Mucosa of stomach (tissue), 1 donor: ENCODE data around the gene NDUFAF4.

ENCODE experiments used
- H3K27me3 ChIP-seq: one replicate; pipeline ENCODE4 v1.7.0; 2013; ENCODE audit warnings: mild to moderate bottlenecking, low read length; ENCODE audit not compliant: control insufficient read depth, insufficient read depth
- H3K36me3 ChIP-seq: one replicate; pipeline ENCODE4 v1.7.0; 2013; ENCODE audit warnings: low read length; ENCODE audit not compliant: control insufficient read depth, insufficient read depth
- H3K4me1 ChIP-seq: one replicate; pipeline ENCODE4 v1.7.0; 2013; ENCODE audit warnings: mild to moderate bottlenecking, low read length; ENCODE audit not compliant: control insufficient read depth, insufficient read depth
- H3K4me3 ChIP-seq: one replicate; pipeline ENCODE4 v1.7.0; 2013; ENCODE audit warnings: low read length
- H3K9ac ChIP-seq: one replicate; pipeline ENCODE4 v1.7.0; 2013; ENCODE audit warnings: mild to moderate bottlenecking, low read length, moderate library complexity
- H3K9me3 ChIP-seq: one replicate; pipeline ENCODE4 v1.7.0; 2013; ENCODE audit warnings: mild to moderate bottlenecking, low read length, moderate library complexity; ENCODE audit not compliant: control insufficient read depth
- donor health status: Pancreatic carcinoma.

Gene NDUFAF4

DNA sequence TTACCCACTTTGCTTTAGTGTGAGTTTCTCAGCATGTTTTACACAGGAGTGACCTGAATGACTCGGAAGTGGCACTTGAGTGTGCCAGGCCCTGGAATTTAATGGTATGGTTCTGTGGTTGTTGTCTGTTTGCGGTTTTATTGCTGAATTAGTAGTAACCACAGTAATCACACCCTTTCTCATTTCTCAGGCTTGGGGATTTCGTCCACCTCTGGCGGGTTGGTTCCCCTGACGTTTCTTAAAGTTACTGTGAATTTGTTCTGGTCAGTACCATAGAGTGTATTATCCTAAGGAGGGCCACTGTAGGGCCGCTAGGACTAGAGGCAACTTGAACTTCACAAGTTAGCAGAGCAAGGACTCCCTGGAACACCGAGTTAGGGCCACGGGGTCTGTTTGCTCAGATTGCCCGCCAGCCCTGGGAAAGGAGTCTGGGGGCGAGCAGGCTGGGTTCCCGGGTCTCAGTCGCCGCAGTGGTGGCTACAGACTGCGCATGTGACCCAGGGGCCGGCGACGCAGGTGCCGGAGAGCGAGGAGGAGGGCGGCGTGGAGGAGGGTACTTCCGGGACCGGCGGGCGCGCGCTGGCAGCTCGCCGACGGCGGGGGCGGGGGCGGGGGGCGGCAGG, 26.3 kb upstream of the NDUFAF4 start:
- H3K9ac ChIP-seq: peak overlapping the region; percentile 79

DNA sequence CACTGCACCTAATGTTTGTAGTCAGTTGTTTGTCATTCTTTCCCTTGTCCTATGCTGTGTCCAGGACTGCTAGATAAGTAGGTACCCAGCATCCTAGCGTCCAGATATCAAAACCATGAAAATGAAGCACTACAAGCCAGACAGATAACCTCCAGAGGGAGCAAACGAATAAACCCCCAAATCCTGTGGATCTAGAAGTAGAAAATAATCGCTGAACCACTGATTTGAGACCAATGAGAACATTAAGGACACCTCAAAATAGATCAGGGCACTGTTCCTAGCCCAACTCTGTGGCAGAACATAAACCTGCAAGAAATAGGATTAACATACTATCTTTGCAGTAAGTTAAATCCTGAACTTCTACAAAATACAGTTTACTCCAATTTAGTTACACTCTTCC, 25.7 kb upstream of the NDUFAF4 start:
- Histone ChIP-seq H3K36me3 (no peaks in the 10 kb centered on the region), H3K4me3 (no peak overlapping the region), H3K9ac (no peak overlapping the region), H3K9me3 (no peaks in the 10 kb centered on the region), H3K27me3 (no peaks in the 10 kb centered on the region), H3K4me1 (peaks cover 5% of the 10 kb centered on the region)

More for the DNA sequence above, 26.3 kb upstream of the NDUFAF4 start:
- peak overlapping the region; percentile 54 for H3K4me3 ChIP-seq
- H3K27me3 ChIP-seq: no peaks in the 10 kb centered on the region
- H3K4me1 ChIP-seq: peaks cover 5% of the 10 kb centered on the region
- H3K36me3 ChIP-seq: no peaks in the 10 kb centered on the region
- no peaks in the 10 kb centered on the region for H3K9me3 ChIP-seq

- H3K36me3 ChIP-seq: no peaks in the 10 kb centered on the region
- no peaks in the 10 kb centered on the region for H3K9me3 ChIP-seq
- H3K4me1 ChIP-seq: no peaks in the 10 kb centered on the region
- H3K9ac ChIP-seq: no peak overlapping the region
- peaks cover 4% of the 10 kb centered on the region for H3K27me3 ChIP-seq
- no peak overlapping the region for H3K4me3 ChIP-seq
Observed at GRCh38 chr6:96917098-96917497, 19.4 kb upstream of the NDUFAF4 start.

GRCh38 chr6:96913621-96914020, 15.9 kb upstream of the NDUFAF4 start:
- Histone ChIP-seq H3K4me3 (no peak overlapping the region), H3K9me3 (no peaks in the 10 kb centered on the region), H3K36me3 (no peaks in the 10 kb centered on the region), H3K9ac (no peak overlapping the region), H3K4me1 (no peaks in the 10 kb centered on the region), H3K27me3 (peaks cover 4% of the 10 kb centered on the region)

DNA sequence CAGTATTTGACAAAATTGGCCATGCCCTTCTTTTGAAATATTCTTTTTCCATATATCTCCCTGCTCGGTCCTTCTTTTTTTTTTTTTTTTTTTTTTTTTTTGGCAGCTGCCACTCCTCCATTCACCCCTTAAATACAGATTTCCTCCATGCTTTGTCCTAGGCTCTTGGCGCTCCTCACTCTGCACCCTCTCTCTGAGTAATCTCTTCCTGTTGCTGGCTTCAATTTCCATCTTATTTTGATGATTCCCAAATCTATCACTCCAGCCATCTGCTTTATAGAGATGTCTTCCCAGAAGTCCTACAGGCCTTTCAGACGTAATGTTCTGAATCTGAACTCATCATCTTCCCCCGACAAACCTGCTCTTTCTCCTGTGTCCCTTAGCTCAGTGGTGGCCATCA, 14.1 kb upstream of the NDUFAF4 start:
- H3K9ac ChIP-seq: no peak overlapping the region
- H3K36me3 ChIP-seq: no peaks in the 10 kb centered on the region
- H3K27me3 ChIP-seq: peaks cover 4% of the 10 kb centered on the region
- H3K4me1 ChIP-seq: no peaks in the 10 kb centered on the region
- H3K4me3 ChIP-seq: no peak overlapping the region
- H3K9me3 ChIP-seq: no peaks in the 10 kb centered on the region

- H3K9me3 ChIP-seq: no peaks in the 10 kb centered on the region
- H3K36me3 ChIP-seq: no peaks in the 10 kb centered on the region
- no peak overlapping the region for H3K9ac ChIP-seq
- peaks cover 4% of the 10 kb centered on the region for H3K27me3 ChIP-seq
- no peaks in the 10 kb centered on the region for H3K4me1 ChIP-seq
- no peak overlapping the region for H3K4me3 ChIP-seq
Observed at GRCh38 chr6:96911171-96911570, 13.5 kb upstream of the NDUFAF4 start.

GRCh38 chr6:96909811-96910210, 12.1 kb upstream of the NDUFAF4 start:
- H3K27me3 ChIP-seq: peaks cover 4% of the 10 kb centered on the region
- no peaks in the 10 kb centered on the region for H3K9me3 ChIP-seq
- no peaks in the 10 kb centered on the region for H3K4me1 ChIP-seq
- H3K36me3 ChIP-seq: no peaks in the 10 kb centered on the region
- no peak overlapping the region for H3K4me3 ChIP-seq
- H3K9ac ChIP-seq: no peak overlapping the region

GRCh38 chr6:96907498-96907897, 9.8 kb upstream of the NDUFAF4 start:
- no peaks in the 10 kb centered on the region for H3K36me3 ChIP-seq
- H3K9ac ChIP-seq: no peak overlapping the region
- H3K9me3 ChIP-seq: no peaks in the 10 kb centered on the region
- no peaks in the 10 kb centered on the region for H3K27me3 ChIP-seq
- H3K4me3 ChIP-seq: no peak overlapping the region
- no peaks in the 10 kb centered on the region for H3K4me1 ChIP-seq

GRCh38 chr6:96900873-96901272, 3.2 kb upstream of the NDUFAF4 start:
- Histone ChIP-seq H3K9ac (no peak overlapping the region), H3K4me1 (peaks cover 6% of the 10 kb centered on the region), H3K36me3 (no peaks in the 10 kb centered on the region), H3K4me3 (no peak overlapping the region), H3K9me3 (no peaks in the 10 kb centered on the region), H3K27me3 (no peaks in the 10 kb centered on the region)

DNA sequence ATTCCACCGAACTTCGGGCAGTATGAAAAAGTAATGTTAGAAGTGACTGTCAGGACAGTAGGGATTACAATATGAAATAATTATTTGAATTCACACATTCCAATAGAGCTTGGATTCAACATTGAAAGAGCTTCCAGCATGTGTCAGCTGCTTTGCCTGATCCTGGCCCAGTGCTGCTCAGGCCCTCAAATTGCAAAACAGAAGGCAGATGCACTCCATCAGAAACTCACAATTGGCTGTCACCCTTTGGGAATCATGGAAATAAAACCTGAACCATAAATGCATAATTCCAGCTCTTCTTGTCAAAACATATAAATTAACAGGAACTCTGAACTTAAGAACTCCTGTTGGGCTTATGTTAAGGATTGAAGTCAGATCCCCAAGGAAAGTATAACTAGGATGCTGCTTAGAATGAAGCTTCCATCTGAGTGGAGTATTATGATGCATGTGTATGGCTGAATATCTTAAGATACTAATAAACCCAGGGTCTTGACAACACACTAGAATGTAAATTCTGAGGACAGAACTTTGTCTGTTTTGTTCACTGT, 1.8 kb upstream of the NDUFAF4 start:
- H3K4me3 ChIP-seq: no peak overlapping the region
- no peaks in the 10 kb centered on the region for H3K36me3 ChIP-seq
- H3K9me3 ChIP-seq: no peaks in the 10 kb centered on the region
- H3K4me1 ChIP-seq: peaks cover 6% of the 10 kb centered on the region
- H3K9ac ChIP-seq: no peak overlapping the region
- H3K27me3 ChIP-seq: no peaks in the 10 kb centered on the region

- Histone ChIP-seq H3K36me3 (no peaks in the 10 kb centered on the region), H3K27me3 (no peaks in the 10 kb centered on the region), H3K4me3 (no peak overlapping the region), H3K4me1 (peaks cover 6% of the 10 kb centered on the region), H3K9me3 (no peaks in the 10 kb centered on the region), H3K9ac (no peak overlapping the region)
Observed at GRCh38 chr6:96899019-96899418, 1.3 kb upstream of the NDUFAF4 start.

GRCh38 chr6:96898241-96898851, 655 bp upstream of the NDUFAF4 start:
- H3K4me3 ChIP-seq: peak overlapping the region; percentile 74
- H3K27me3 ChIP-seq: no peaks in the 10 kb centered on the region
- H3K9me3 ChIP-seq: no peaks in the 10 kb centered on the region
- H3K4me1 ChIP-seq: peaks cover 6% of the 10 kb centered on the region
- H3K9ac ChIP-seq: peak overlapping the region; percentile 70
- H3K36me3 ChIP-seq: no peaks in the 10 kb centered on the region
